SK-N-SH treated with all-trans-retinoic acid at 6 μM for 48 hours (cell line): ENCODE data around the gene COX7A2L.

Experiments
- ATAC-seq: fragments of 200-7000 bp; cut with Tn5 transposase; 3 replicates; pipeline ENCODE4 v1.9.1; 2020; ENCODE audit warnings: mild to moderate bottlenecking, moderate library complexity
- BACH2 ChIP-seq: fragments of 250-450 bp; sonication (Bioruptor Pico); IDR thresholded peaks from 2 replicates; pipeline ENCODE4 v1.9.0; 2021; ENCODE audit warnings: mild to moderate bottlenecking, borderline replicate concordance
- CREB5 ChIP-seq: fragments of 250-450 bp; sonication (Bioruptor Pico); IDR thresholded peaks from 2 replicates; pipeline ENCODE4 v1.5.1; 2020; ENCODE audit warnings: low read depth, mild to moderate bottlenecking, moderate library complexity
- CSDC2 ChIP-seq: fragments of 250-450 bp; sonication (Bioruptor Pico); IDR thresholded peaks from 2 replicates; pipeline ENCODE4 v1.5.0; 2020; ENCODE audit warnings: mild to moderate bottlenecking, moderate library complexity
- CSRNP3 ChIP-seq: fragments of 250-450 bp; sonication (Bioruptor Pico); IDR thresholded peaks from 2 replicates; pipeline ENCODE4 v1.5.1; 2021; ENCODE audit warnings: mild to moderate bottlenecking, moderate library complexity
- ESRRG ChIP-seq: fragments of 250-450 bp; sonication (Bioruptor Pico); IDR thresholded peaks from 2 replicates; pipeline ENCODE4 v1.6.1; 2021; ENCODE audit warnings: mild to moderate bottlenecking
- GLIS3 ChIP-seq: fragments of 250-450 bp; sonication (Bioruptor Pico); IDR thresholded peaks from 2 replicates; pipeline ENCODE4 v1.5.0; 2020; ENCODE audit warnings: mild to moderate bottlenecking, moderate library complexity
- OSR1 ChIP-seq: fragments of 250-450 bp; sonication (Bioruptor Pico); IDR thresholded peaks from 2 replicates; pipeline ENCODE4 v1.8.0; 2022; ENCODE audit warnings: moderate library complexity, mild to moderate bottlenecking, inconsistent platforms
- PATZ1 ChIP-seq: fragments of 250-450 bp; sonication (Bioruptor Pico); IDR thresholded peaks from 2 replicates; pipeline ENCODE4 v1.8.0; 2020; ENCODE audit warnings: mild to moderate bottlenecking, moderate library complexity, borderline replicate concordance
- POU6F1 ChIP-seq: fragments of 250-450 bp; sonication (Bioruptor Pico); IDR thresholded peaks from 2 replicates; pipeline ENCODE4 v1.8.0; 2021; ENCODE audit warnings: low read depth, mild to moderate bottlenecking, moderate library complexity, borderline replicate concordance
- PPARA ChIP-seq: fragments of 250-450 bp; sonication (Bioruptor Pico); IDR thresholded peaks from 2 replicates; pipeline ENCODE4 v1.5.0; 2020; ENCODE audit warnings: mild to moderate bottlenecking, borderline replicate concordance
- RARB ChIP-seq: fragments of 250-450 bp; sonication (Bioruptor Pico); IDR thresholded peaks from 2 replicates; pipeline ENCODE4 v1.8.0; 2021; ENCODE audit warnings: mild to moderate bottlenecking, moderate library complexity
- SNAI2 ChIP-seq: fragments of 250-450 bp; sonication (Bioruptor Pico); IDR thresholded peaks from 2 replicates; pipeline ENCODE4 v1.5.0; 2020; ENCODE audit warnings: mild to moderate bottlenecking, moderate library complexity
- TCF4 ChIP-seq: fragments of 250-450 bp; sonication (Bioruptor Pico); IDR thresholded peaks from 2 replicates; pipeline ENCODE4 v1.8.0; 2021; ENCODE audit warnings: mild to moderate bottlenecking, moderate library complexity, borderline replicate concordance
- TOX ChIP-seq: fragments of 250-450 bp; sonication (Bioruptor Pico); IDR thresholded peaks from 2 replicates; pipeline ENCODE4 v1.8.0; 2021; ENCODE audit warnings: mild to moderate bottlenecking, moderate library complexity, borderline replicate concordance
- TSHZ2 ChIP-seq: fragments of 250-450 bp; sonication (Bioruptor Pico); IDR thresholded peaks from 2 replicates; pipeline ENCODE4 v1.5.0; 2020; ENCODE audit warnings: mild to moderate bottlenecking, moderate library complexity
- ZC3H10 ChIP-seq: fragments of 250-450 bp; sonication (Bioruptor Pico); IDR thresholded peaks from 2 replicates; pipeline ENCODE4 v1.5.1; 2021; ENCODE audit warnings: mild to moderate bottlenecking, moderate library complexity
- ZFP30 ChIP-seq: fragments of 450-650 bp; formaldehyde crosslinking; IDR thresholded peaks from 2 replicates; pipeline ENCODE4 v1.5.0; 2022; ENCODE audit warnings: mild to moderate bottlenecking, moderate library complexity
- ZNF565 ChIP-seq: fragments of 450-650 bp; formaldehyde crosslinking; conservative IDR thresholded peaks from 2 replicates; pipeline ENCODE4 v1.5.0; 2020; ENCODE audit warnings: low read depth, mild to moderate bottlenecking, moderate library complexity
- ZNF70 ChIP-seq: fragments of 450-650 bp; formaldehyde crosslinking; IDR thresholded peaks from 2 replicates; pipeline ENCODE4 v1.5.0; 2020; ENCODE audit warnings: mild to moderate bottlenecking, moderate library complexity
- ZNF8 ChIP-seq: fragments of 450-650 bp; formaldehyde crosslinking; IDR thresholded peaks from 2 replicates; pipeline ENCODE4 v1.5.0; 2020; ENCODE audit warnings: mild to moderate bottlenecking, moderate library complexity

Gene COX7A2L

GRCh38 chr2:42359304-42359964 is 1.6 kb downstream of the COX7A2L start:
- ATAC-seq: no peak

GRCh38 chr2:42353792-42354429 is 7.1 kb downstream of the COX7A2L start:
- ATAC-seq: no peak
- TF ChIP-seq PATZ1 (no peak), POU6F1 (CRISPR knock-in tag) (no peak), TOX (CRISPR knock-in tag) (no peak), ZFP30 (CRISPR knock-in tag) (no peak), OSR1 (no peak), ZNF565 (CRISPR knock-in tag) (no peak), CREB5 (CRISPR knock-in tag) (no peak), ZC3H10 (CRISPR knock-in tag) (no peak), BACH2 (CRISPR knock-in tag) (no peak), TCF4 (CRISPR knock-in tag) (no peak), CSDC2 (CRISPR knock-in tag) (no peak), CSRNP3 (CRISPR knock-in tag) (no peak)
- TF ChIP-seq, all 23 proteins: peak for 0

More at GRCh38 chr2:42359304-42359964, 1.6 kb downstream of the COX7A2L start:
- no peak for TF ChIP-seq RARB
- no peak for TF ChIP-seq TOX (CRISPR knock-in tag)
- no peak for TF ChIP-seq GLIS3 (CRISPR knock-in tag)
- no peak for TF ChIP-seq CSRNP3 (CRISPR knock-in tag)
- TF ChIP-seq PPARA (CRISPR knock-in tag): no peak
- no peak for TF ChIP-seq ZNF70 (CRISPR knock-in tag)
- TF ChIP-seq ESRRG: no peak
- TF ChIP-seq SNAI2 (CRISPR knock-in tag): no peak
- no peak for TF ChIP-seq ZNF8 (CRISPR knock-in tag)
- TF ChIP-seq TSHZ2 (CRISPR knock-in tag): no peak
